ENCODE data around the gene IFIT5. TPM values are rescaled to one million over a fixed set of nuclear protein-coding genes. Genes with fewer than 3 reads are reported as not detected.
"Not testable (repeated sequence)": the region's sequence is repeated elsewhere in the genome, so short reads cannot be mapped to it uniquely, and the experiment has no call there.

Gene IFIT5
- total RNA-seq, 1 donor from 2014 or later: 7.4 TPM

GRCh38 chr10:89438525-89438924 is 24.2 kb downstream of the IFIT5 start:
- H3K4me1 ChIP-seq: peaks cover 12% of the 10 kb centered on the region
- no peaks in the 10 kb centered on the region for H3K27me3 ChIP-seq (ENCODE audit: low read depth)
- H3K27ac ChIP-seq (replicated peaks): no peak overlapping the region
- H3K36me3 ChIP-seq: no peaks in the 10 kb centered on the region
- no peak for DNase-seq
- H3K9me3 ChIP-seq (replicated peaks): no peaks in the 10 kb centered on the region
- intact Hi-C loops (cut with micrococcal nuclease): no loop called here
- TF ChIP-seq CTCF (IDR thresholded peaks at IDR 0.05; ENCODE audit: borderline replicate concordance): no peak
- no peak overlapping the region for H3K4me3 ChIP-seq

GRCh38 chr10:89440226-89441009 is 26.1 kb downstream of the IFIT5 start:
- H3K27ac ChIP-seq (replicated peaks): peak overlapping the region; percentile 31
- TF ChIP-seq CTCF (IDR thresholded peaks at IDR 0.05; ENCODE audit: borderline replicate concordance): no peak
- intact Hi-C loops (cut with micrococcal nuclease): no loop called here
- no peak overlapping the region for H3K4me3 ChIP-seq
- no peaks in the 10 kb centered on the region for H3K27me3 ChIP-seq (ENCODE audit: low read depth)
- H3K4me1 ChIP-seq: peaks cover 10% of the 10 kb centered on the region
- H3K36me3 ChIP-seq: no peaks in the 10 kb centered on the region
- DNase-seq: peak; percentile 65
- H3K9me3 ChIP-seq (replicated peaks): peaks cover 5% of the 10 kb centered on the region

- Histone ChIP-seq H3K27me3 (ENCODE audit: low read depth) (no peaks in the 10 kb centered on the region), H3K36me3 (no peaks in the 10 kb centered on the region), H3K27ac (replicated peaks) (no peak overlapping the region), H3K4me1 (peaks cover 10% of the 10 kb centered on the region), H3K4me3 (no peak overlapping the region), H3K9me3 (replicated peaks) (peaks cover 13% of the 10 kb centered on the region)
- no peak for TF ChIP-seq CTCF (IDR thresholded peaks at IDR 0.05; ENCODE audit: borderline replicate concordance)
- intact Hi-C loops (cut with micrococcal nuclease): no loop called here
- DNase-seq: no peak
These were observed 27.9 kb downstream of the IFIT5 start for GRCh38 chr10:89442289-89442688.

- H3K4me3 ChIP-seq; H3K27ac ChIP-seq (replicated peaks); H3K27me3 ChIP-seq (ENCODE audit: low read depth); H3K4me1 ChIP-seq; H3K36me3 ChIP-seq; intact Hi-C loops (cut with micrococcal nuclease); DNase-seq: not testable (repeated sequence)
- H3K9me3 ChIP-seq (replicated peaks): peaks cover 13% of the 10 kb centered on the region
These were observed 30.5 kb downstream of the IFIT5 start for GRCh38 chr10:89444819-89445218.

GRCh38 chr10:89450901-89451300 is 36.5 kb downstream of the IFIT5 start:
- intact Hi-C loops (cut with micrococcal nuclease): no loop called here

More at GRCh38 chr10:89450901-89451300, 36.5 kb downstream of the IFIT5 start:
- Histone ChIP-seq H3K9me3 (replicated peaks) (peaks cover 11% of the 10 kb centered on the region), H3K27me3 (ENCODE audit: low read depth) (no peaks in the 10 kb centered on the region), H3K4me1 (no peaks in the 10 kb centered on the region), H3K27ac (replicated peaks) (no peak overlapping the region), H3K4me3 (no peak overlapping the region), H3K36me3 (no peaks in the 10 kb centered on the region)
- DNase-seq: no peak
- TF ChIP-seq CTCF (IDR thresholded peaks at IDR 0.05; ENCODE audit: borderline replicate concordance): no peak

All from left ventricle myocardium inferior (tissue), 1 donor.